GM12872 (cell line): ENCODE data around the gene RREB1.

Source experiments
- CTCF ChIP-seq: IDR thresholded peaks from 3 replicates; pipeline ENCODE4 v1.5.1; 2011; ENCODE audit warnings: low read depth, mild to moderate bottlenecking, low read length, moderate library complexity; ENCODE audit not compliant: insufficient read depth

The RREB1 gene

GRCh38 chr6:7147051-7147671, 39.4 kb downstream of the RREB1 start:
- TF ChIP-seq CTCF, result no peak

DNA sequence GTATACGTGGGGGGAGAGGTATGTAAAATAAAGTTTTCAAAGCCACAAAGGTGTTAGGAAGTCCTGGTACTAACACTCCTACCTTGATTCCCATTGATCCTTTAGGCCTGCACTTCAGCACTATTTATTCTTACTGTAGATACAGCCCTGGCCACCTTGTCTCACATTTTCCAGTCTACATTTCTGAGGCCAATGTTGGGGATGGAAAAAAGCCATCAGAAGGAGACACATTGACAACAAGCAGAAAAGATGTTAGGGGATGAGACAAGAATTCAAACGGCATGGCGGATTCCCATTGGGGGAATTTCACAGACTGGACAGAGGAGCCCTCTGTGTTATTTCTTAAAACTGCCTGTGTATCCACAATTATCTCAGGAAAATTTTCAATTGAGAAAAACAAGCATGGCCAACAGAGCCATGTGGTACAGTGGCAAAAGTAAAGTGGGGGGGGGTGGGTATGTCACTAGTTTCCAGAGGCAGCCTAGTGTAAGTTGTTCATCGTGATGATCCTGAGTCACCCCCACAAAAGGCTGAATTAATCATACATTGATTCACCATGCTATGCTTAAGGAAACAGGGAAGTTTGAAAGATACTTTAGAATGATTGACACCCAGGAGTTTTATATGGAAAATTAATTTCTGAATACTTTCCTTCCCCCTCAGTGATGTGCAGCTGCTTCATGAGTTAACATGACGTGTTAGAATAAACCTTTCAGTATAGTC, 40.5 kb downstream of the RREB1 start:
- TF ChIP-seq CTCF, result no peak

DNA sequence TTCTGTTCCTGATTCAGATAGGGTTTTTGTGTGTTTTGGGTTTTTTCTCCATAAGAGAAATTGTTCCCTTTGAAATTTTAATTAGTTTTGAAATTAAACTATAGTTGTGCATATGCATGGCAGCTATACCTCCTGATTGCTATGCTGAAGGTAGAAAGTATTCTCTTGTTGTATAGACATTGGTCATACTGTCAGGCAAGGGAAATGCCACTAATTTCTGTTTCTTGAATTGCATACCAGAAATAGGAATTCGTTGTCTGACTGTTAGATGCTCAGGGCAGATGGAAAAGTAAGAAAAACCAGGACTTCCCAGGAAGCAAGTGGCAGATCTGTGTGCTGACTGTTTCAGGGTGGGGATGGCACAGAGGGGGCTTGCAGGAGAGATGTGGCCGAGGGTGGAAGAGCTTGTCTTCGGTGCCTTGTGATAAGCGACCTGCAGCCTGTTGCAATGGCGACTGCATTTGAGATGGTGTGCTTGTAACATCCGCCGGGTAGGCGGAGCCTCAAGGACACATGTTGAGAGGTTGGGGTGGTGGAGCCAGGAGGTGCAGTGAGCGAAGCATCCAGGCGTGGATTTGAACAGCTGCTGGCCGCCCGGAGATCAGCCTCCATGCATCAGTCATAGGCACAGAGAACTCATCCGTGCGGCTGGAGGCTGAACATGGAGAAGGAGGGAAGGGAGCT, 42.8 kb downstream of the RREB1 start:
- TF ChIP-seq CTCF, result no peak

DNA sequence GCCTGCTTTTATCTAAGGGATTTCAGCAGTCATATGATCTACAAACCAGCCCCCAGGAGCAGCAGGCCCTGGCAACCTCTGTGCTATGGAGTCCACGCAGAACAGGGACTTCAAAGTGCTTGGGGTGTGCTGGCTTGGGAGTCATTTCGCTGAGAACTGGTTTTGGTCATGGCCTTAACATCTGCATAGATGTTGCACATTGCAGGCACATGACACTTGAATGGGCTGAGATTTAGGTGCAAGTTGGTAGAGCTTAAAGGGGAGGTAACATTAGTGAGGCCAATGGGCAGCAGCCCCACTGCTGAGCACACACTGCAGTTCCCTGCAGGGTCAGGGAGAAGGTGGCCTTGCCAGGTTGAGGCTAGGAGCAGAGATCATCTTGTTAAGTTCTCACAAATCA, 43.6 kb downstream of the RREB1 start:
- TF ChIP-seq CTCF, result no peak

- no peak for TF ChIP-seq CTCF
These were observed 44.7 kb downstream of the RREB1 start for GRCh38 chr6:7152462-7152861.

GRCh38 chr6:7153789-7154188, 46.0 kb downstream of the RREB1 start:
- TF ChIP-seq CTCF, result no peak

- no peak for TF ChIP-seq CTCF
These were observed 46.8 kb downstream of the RREB1 start for GRCh38 chr6:7154341-7155139.
